Transverse colon (tissue), 4 donors: ENCODE data around the gene TACO1. TPM values are rescaled to one million over a fixed set of nuclear protein-coding genes. Genes with fewer than 3 reads are reported as not detected.

ENCODE experiments used
- DNase-seq: peaks from one replicate; pipeline ENCODE4 v3.0.0-alpha.2; 2019
- H3K27ac ChIP-seq, 4 donors: fragments of 200-600 bp; sonication (generic); 2 replicates each; pipeline ENCODE4 v1.5.1; 2016 to 2018; ENCODE audit warnings: inconsistent platforms in 4 of 4
- H3K27me3 ChIP-seq: fragments of 200-600 bp; sonication (generic); 2 replicates; pipeline ENCODE4 v1.5.1; 2017; ENCODE audit warnings: inconsistent platforms
- H3K36me3 ChIP-seq, 4 donors: fragments of 200-600 bp; sonication (generic); 2 replicates each; pipeline ENCODE4 v1.5.1; 2017 to 2019; ENCODE audit warnings: inconsistent platforms in 4 of 4
- H3K4me1 ChIP-seq, 4 donors: fragments of 200-600 bp; sonication (generic); 2 replicates each; pipeline ENCODE4 v1.5.1; 2017 to 2020; ENCODE audit warnings: inconsistent platforms in 4 of 4
- H3K4me3 ChIP-seq, 4 donors: fragments of 200-600 bp; sonication (generic); 1 replicate in 1 of 4; 2 replicates in 3 of 4; pipeline versions ENCODE4 v1.5.1 to v1.6.1; 2017 to 2019; ENCODE audit warnings: inconsistent platforms in 4 of 4
- H3K9me3 ChIP-seq, 2 donors: fragments of 200-600 bp; sonication (generic); 2 replicates each; pipeline ENCODE4 v1.5.1; 2017 to 2019; ENCODE audit warnings: inconsistent platforms in 2 of 2
- CTCF ChIP-seq, 5 experiments: fragments of 200-600 bp in 3 of 5; fragments of 450-650 bp in 2 of 5; sonication (generic) in 3 of 5; IDR thresholded peaks; 1 replicate in 2 of 5; 2 replicates in 3 of 5; pipeline ENCODE4 v1.5.1; 2016 to 2017; ENCODE audit warnings: antibody characterized with exemption in 5 of 5, inconsistent platforms in 3 of 5, mild to moderate bottlenecking in 2 of 5, moderate library complexity in 1 of 5
- EP300 ChIP-seq: sonication (generic); formaldehyde crosslinking; IDR thresholded peaks from one replicate; pipeline ENCODE4 v1.6.1; 2017; ENCODE audit warnings: antibody characterized with exemption, low read depth
- POLR2A ChIP-seq: fragments of 450-650 bp; IDR thresholded peaks from one replicate; pipeline ENCODE4 v1.6.1; 2016; ENCODE audit warnings: antibody characterized with exemption, mild to moderate bottlenecking, moderate library complexity
- POLR2AphosphoS5 ChIP-seq, 3 donors: sonication (generic); formaldehyde crosslinking; IDR thresholded peaks; one replicate each; pipeline ENCODE4 v1.6.1; 2016; ENCODE audit warnings: antibody characterized with exemption in 3 of 3
- WGBS, 2 donors: methylation state at CpG; one replicate each; pipeline ENCODE4 v1.1.5; 2018; ENCODE audit warnings: low coverage in 1 of 2; 5-methylcytosine and 5-hydroxymethylcytosine counted together
- in situ Hi-C, 4 donors: fragments of 200-750 bp; cut with MboI; loops; one replicate each; pipeline versions ENCODE4 v1.15.0 to v1.15.1; 2017; ENCODE audit warnings: low sequenced_read_pairs in 3 of 4, low pct_ligation_motif_present in 1 of 4, low pct_unique_long_range_greater_than_20kb in 1 of 4
- intact Hi-C: fragments of 100-400 bp; cut with DNase I; formaldehyde crosslinking; loops from one replicate; pipeline ENCODE4 v1.15.1; 2023; ENCODE audit warnings: low total_unique reads
- small RNA-seq, 4 donors: library from RNA; depleted of rRNA; stranded (forward); fragments of <200 nt; gene quantifications; one replicate each; pipeline ENCODE3, GENCODE V24; 2016
- total RNA-seq, 4 donors: library from RNA; depleted of rRNA; stranded (reverse); fragments of >200 nt; gene quantifications; one replicate each; pipeline ENCODE4 v1.1.0, GENCODE V29; 2016

Gene TACO1
- total RNA-seq, 4 donors from 2014 or later = 4.6 to 79.7 (median 28.3) TPM

- Histone ChIP-seq H3K4me1 (peaks cover 0 to 15% (median 3%) of the 10 kb centered on the region in 4 donors), H3K36me3 (peaks cover 0 to 15% (median 4%) of the 10 kb centered on the region in 4 donors), H3K27me3 (no peaks in the 10 kb centered on the region), H3K9me3 (no peaks in the 10 kb centered on the region), H3K27ac (no peak overlapping the region), H3K4me3 (no peak overlapping the region)
- TF ChIP-seq CTCF (IDR thresholded peaks at IDR 0.05) (no peak), POLR2A (no peak), EP300 (no peak), POLR2AphosphoS5 (IDR thresholded peaks at IDR 0.05) (no peak)
- in situ Hi-C loops (no loop called here), intact Hi-C loops (no loop called here)
- no peak for DNase-seq
- WGBS, 2 donors = 71 to 81% methylated on average over 1 of the region's 1 CpG
Measured at GRCh38 chr17:63649813-63650212, 49.1 kb downstream of the TACO1 start.

GRCh38 chr17:63652106-63652505, 51.4 kb downstream of the TACO1 start:
- peaks cover 0 to 15% (median 4%) of the 10 kb centered on the region in 4 donors for H3K36me3 ChIP-seq
- H3K27me3 ChIP-seq = no peaks in the 10 kb centered on the region
- TF ChIP-seq POLR2A = no peak
- TF ChIP-seq CTCF (IDR thresholded peaks at IDR 0.05) = no peak
- no peak for TF ChIP-seq EP300
- TF ChIP-seq POLR2AphosphoS5 (IDR thresholded peaks at IDR 0.05) = no peak
- in situ Hi-C loops (no loop called here), intact Hi-C loops (no loop called here)
- no peak overlapping the region for H3K27ac ChIP-seq
- WGBS, 2 donors = 60 to 81% methylated on average over 3 of the region's 3 CpGs
- DNase-seq = no peak
- no peaks in the 10 kb centered on the region for H3K9me3 ChIP-seq
- H3K4me1 ChIP-seq = peaks cover 0 to 6% (median 3%) of the 10 kb centered on the region in 4 donors
- H3K4me3 ChIP-seq = no peak overlapping the region

GRCh38 chr17:63653050-63653449, 52.4 kb downstream of the TACO1 start:
- Histone ChIP-seq H3K36me3 (peaks cover 0 to 20% (median 6%) of the 10 kb centered on the region in 4 donors), H3K27ac (no peak overlapping the region), H3K4me1 (peaks cover 0 to 6% (median 3%) of the 10 kb centered on the region in 4 donors), H3K27me3 (no peaks in the 10 kb centered on the region), H3K4me3 (no peak overlapping the region), H3K9me3 (no peaks in the 10 kb centered on the region)
- TF ChIP-seq POLR2AphosphoS5 (IDR thresholded peaks at IDR 0.05) (no peak), EP300 (no peak), CTCF (IDR thresholded peaks at IDR 0.05) (no peak), POLR2A (no peak)
- 33% methylated on average over 2 of the region's 2 CpGs for WGBS, 2 donors
- intact Hi-C loops = no loop called here
- DNase-seq = no peak
- in situ Hi-C loops = no loop called here

- Histone ChIP-seq H3K27ac (no peak overlapping the region), H3K9me3 (no peaks in the 10 kb centered on the region), H3K36me3 (peaks cover 0 to 33% (median 16%) of the 10 kb centered on the region in 4 donors), H3K27me3 (no peaks in the 10 kb centered on the region), H3K4me3 (no peak overlapping the region), H3K4me1 (peaks cover 0 to 5% (median under 1%) of the 10 kb centered on the region in 4 donors)
- in situ Hi-C loops = no loop called here
- WGBS, 2 donors = 85 to 93% methylated on average over 3 of the region's 3 CpGs
- intact Hi-C loops = no loop called here
- no peak for DNase-seq
- TF ChIP-seq POLR2A = no peak
- no peak for TF ChIP-seq CTCF (IDR thresholded peaks at IDR 0.05)
- no peak for TF ChIP-seq EP300
- no peak for TF ChIP-seq POLR2AphosphoS5 (IDR thresholded peaks at IDR 0.05)
Measured at GRCh38 chr17:63657786-63658185, 57.1 kb downstream of the TACO1 start.

Small RNA genes lying within 50 kb of the gene (small RNA-seq; reads per million reads assigned to genes)
- 0 reads per million in 4 donors for gene RNU6-288P

Other genes with a start within 250 kb of the TACO1 start
- gene CYB561, start 154.6 kb upstream of the TACO1 start, total RNA-seq = 100 to 1,000 TPM in 1 of 4 donors, 10 to 100 TPM in 3; 52.6 to 315 (median 68.5) TPM
- 10 to 100 TPM in 3 of 4 donors, 1 to 10 TPM in 1; 6.0 to 56.7 (median 28.0) TPM for gene ACE, start 123.8 kb upstream of the TACO1 start, total RNA-seq
- under 1 TPM in 2 of 4 donors, not detected in 2; 0.48 to 0.96 TPM for gene KCNH6, start 77.5 kb upstream of the TACO1 start, total RNA-seq
- gene DCAF7, start 50.4 kb upstream of the TACO1 start, total RNA-seq = 10 to 100 TPM; 29.2 to 42.9 (median 41.9) TPM
- gene MAP3K3, start 21.5 kb downstream of the TACO1 start, total RNA-seq = 10 to 100 TPM; 15.7 to 32.1 (median 24.7) TPM
- 10 to 100 TPM in 2 of 4 donors, 1 to 10 TPM in 2; 5.3 to 30.7 (median 12.2) TPM for gene LIMD2, start 99.2 kb downstream of the TACO1 start, total RNA-seq
- gene STRADA, start 140.9 kb downstream of the TACO1 start, total RNA-seq = 10 to 100 TPM; 23.1 to 37.8 (median 33.8) TPM
- gene CCDC47, start 172.7 kb downstream of the TACO1 start, total RNA-seq = 100 to 1,000 TPM in 3 of 4 donors, 10 to 100 TPM in 1; 78.2 to 129 (median 101) TPM
- 100 to 1,000 TPM in 2 of 4 donors, 10 to 100 TPM in 2; 71.8 to 129 (median 99.4) TPM for gene DDX42, start 173.3 kb downstream of the TACO1 start, total RNA-seq
- 100 to 1,000 TPM in 1 of 4 donors, 10 to 100 TPM in 3; 63.2 to 131 (median 77.9) TPM for gene PSMC5, start 226.5 kb downstream of the TACO1 start, total RNA-seq
- 10 to 100 TPM; 17.7 to 45.9 (median 34.6) TPM for gene FTSJ3, start 226.8 kb downstream of the TACO1 start, total RNA-seq
- gene SMARCD2, start 241.8 kb downstream of the TACO1 start, total RNA-seq = 100 to 1,000 TPM in 3 of 4 donors, 10 to 100 TPM in 1; 99.0 to 130 (median 109) TPM